NCI-H146 treated with DMSO at 0.1 percent for 48 hours (cell line): ENCODE data around the gene TMEM176B.

Experiments
- DNase-seq: peaks from one replicate; lab custom pipeline; 2025; ENCODE audit not compliant: unreplicated experiment; lab: John Stamatoyannopoulos, UW

Gene TMEM176B

DNA sequence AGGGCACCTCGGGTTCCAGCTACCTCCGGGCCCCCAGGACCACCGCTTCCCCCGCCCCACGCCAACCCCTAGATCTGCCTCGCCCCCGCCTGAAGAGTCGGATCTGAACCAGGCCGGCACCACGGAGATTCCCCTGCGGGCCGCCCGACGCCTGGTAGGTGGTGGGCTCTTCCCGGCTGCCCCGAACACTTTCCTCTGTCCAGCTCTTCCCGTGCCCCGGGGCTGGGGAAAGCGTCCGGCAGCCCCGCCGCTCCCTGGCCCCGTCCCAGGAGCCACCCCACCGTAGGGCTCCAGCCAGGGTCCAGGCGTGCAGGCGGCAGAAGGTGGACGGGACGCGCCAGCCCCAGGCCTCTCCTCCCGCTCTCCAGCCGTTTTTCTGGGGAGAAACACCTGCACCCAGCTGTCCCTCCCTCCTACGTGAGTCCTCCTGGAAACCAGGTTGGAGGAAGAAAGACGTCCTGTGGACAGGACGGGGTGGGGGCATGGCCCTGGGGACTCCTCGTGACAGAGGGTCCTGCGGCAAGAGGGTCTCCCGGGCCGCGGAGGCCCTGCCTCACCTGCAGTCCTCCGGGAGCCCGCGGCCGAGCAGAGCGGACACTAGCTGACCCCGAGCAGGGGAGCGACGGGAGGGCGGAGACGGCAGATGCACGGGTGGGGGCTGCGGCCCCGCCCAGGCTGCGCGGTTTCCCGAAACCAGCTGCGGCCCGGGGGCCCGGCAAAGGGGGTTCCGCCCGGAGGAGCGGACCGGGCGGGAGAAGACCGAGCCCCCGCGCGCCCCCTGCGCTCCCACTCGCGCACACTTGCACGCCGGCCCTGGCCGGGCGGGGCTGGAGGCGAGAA, at the start of gene TMEM176B:
TSS of gene TMEM176B (minus strand) at position 624 of the 840 bp plus-strand sequence. CDS start 3,795 bp downstream, outside the sequence.
- peak; percentile 50 for DNase-seq

DNA sequence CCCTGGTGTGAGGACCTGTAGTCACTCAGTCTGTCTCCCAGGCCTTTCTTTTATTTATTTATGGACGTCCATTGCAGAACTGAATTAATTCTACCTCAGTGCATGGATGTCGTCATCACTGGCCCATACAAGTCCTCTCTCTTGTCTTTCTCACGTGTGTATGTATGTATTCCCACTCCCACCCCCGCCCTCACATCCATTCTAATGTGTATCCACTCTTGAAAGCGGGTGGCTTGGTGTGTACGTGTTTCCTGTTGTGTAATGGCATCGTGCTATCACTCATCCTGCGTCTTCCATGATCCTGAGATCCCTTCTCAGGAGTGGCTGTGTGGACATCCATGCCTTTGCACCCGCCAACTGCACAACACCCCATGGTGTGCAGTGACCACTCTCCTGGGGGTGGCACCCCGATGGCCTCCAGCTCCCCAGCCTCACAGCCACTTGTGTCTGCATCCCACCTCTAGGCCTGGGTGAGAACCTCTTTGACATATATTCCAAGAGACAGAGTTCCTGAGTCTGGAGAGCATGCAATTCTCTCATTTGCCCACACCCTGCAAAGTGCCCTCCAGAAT, 49.1 kb upstream of the TMEM176B start:
- no peak for DNase-seq

DNA sequence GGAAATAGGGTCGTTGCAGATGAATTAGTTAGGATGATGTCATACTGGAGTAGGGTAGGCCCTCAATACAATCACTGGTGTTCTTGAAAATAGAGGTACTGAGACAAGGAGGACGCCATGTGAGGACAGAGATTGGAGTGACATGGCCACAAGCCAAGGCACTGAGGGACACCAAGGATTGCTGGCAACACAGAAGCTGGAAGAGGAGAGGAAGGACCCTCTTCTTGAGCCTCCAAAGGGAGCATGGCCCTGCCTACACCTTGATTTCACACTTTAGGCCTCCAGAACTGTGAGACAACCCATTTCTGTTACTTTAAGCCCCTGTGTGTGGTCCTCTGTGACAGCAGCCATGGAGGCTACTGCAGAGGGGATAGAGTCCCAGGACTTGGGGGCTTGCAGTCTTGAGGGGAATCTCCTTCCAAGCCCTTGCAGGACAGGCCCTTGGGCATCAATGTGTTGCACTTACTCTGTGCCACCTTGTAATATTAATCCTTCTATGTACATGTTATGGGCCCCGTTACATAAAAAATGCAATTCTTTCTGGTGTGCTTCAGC, 48.5 kb upstream of the TMEM176B start:
- no peak for DNase-seq

DNA sequence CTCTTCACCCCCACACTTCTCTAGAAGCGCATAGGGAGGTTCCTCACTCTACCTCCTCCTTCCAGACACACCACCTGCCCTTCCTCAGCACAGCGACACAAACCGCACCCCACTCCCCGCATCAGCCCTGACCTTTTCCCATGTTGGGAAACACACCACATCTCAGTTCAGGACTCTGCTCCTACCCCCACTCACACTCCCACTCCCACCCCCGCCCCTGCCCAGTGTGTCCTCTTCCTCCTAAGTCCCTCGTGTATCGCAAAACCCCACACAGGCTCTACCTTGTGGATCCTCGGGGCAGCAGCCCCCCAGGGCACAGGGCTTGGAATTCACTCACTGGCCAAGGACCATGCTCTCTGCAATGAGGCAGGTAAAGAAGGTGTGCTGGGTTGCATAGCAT, 47.9 kb upstream of the TMEM176B start:
- no peak for DNase-seq

DNA sequence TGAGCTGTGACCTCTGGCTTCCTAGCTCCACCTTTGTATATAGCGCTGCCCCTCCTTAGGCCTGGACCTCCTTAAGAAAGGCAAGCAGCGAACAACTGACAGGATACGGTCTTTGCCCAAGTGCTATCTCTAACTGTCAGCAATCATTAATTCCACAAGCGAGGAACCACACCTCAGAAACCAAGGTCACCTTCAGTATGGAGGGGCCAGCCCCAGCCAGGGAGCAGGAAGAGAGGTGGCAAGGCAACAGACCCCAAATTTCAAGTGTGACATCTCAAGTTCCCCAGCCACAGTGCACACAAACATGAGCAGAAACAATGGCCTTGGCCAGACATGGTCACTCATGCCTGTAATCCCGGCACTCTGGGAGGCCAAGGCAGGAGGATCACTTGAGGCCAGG, 47.4 kb upstream of the TMEM176B start:
- DNase-seq: no peak

DNA sequence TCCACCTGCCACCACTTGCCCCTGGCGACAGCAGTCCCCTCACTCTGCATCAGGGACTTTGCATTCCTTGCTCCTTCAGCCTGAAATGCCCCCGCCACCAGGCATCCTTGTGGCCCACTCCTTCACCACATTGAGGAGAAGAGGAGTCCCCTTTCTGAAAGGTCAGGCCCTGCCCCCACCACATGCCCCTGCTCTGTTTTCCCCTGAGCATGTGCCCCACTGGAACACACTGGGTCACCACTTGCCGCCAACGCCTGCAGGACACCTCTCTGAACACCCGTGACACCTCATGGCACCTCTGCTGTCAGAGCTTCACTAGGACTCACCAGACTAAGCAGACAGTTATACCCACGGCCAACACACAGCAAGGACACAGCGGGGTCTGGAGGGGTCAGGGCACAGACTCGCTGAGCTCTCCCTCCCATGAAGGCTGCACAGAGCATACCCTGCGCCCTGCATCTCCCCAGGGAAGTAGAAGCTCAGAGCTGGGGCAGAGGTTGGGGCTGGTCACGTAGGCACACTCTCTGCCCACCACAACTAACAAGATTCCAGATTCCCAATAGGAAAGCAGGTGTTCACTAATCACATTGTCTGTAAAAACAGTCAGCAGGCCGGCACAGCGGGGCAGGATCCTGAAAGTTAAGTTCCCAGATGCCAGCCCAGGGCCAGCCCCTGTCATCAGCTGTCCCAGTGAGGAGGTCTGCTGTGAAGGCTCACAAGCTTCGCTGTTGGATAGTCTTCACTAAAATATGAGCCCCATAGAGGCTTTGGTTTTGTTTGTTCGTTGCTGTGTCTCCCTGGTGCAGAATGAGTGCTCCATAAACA, 46.3 kb upstream of the TMEM176B start:
- DNase-seq: no peak

DNA sequence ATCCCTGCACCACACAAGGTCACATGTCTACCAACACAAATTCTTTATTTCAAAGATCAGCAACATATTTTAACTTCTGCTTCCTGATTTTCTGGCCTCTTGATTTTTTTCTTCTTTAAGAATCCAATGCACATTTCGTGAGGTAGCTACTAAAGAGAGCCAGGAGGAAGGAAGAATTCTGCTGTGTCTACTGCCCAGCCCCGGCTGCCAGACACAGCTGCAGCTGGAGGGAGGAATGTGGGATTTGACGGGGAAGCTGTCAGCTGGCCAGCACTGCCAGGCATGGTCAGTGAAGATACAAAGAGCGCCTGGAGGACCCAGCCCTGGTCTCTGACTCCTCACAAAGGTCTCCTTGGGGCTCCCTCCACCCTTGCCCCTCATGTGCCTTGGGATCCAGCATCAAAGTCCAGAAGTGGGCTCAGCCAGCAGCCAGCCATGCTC, 45.3 kb upstream of the TMEM176B start:
- DNase-seq: no peak

DNA sequence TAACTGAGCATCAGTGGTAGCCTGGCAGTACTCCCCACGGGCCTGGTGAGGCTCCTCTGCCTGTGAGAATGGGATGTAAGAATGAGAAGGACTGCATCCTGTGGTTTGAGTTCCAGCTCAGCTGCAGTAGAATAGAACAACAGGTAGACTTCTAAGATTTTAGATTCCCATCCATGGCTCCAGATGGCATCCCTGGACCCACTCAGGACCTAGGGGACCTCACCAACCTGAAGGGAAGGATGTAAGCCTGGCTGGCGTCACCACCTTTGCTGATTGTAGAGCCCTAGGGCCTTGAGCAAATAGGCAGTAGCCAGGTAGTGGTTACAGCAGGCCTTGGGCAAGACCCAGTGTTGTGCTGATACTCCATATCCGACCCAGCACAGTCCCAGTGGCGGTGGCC, 42.6 kb upstream of the TMEM176B start:
- no peak for DNase-seq

DNA sequence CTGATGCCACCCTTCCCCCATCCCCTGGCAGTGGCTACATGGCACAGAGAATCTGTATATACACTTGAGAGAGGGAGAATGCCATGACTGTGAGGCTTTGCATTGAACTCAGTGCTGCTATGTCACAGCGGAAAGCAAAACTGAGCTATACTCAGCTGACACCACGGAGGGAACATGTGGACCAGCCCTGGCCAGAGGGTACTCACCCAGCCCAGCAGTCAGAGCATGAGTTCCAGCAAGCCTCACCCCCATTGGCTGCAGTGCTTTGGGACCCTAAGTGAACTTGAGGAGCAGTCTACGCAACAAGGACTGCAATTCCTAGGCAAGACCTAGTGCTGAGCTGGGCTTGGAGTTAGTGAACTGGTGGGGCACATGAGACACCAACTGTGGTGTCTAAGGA, 41.9 kb upstream of the TMEM176B start:
- DNase-seq: no peak

DNA sequence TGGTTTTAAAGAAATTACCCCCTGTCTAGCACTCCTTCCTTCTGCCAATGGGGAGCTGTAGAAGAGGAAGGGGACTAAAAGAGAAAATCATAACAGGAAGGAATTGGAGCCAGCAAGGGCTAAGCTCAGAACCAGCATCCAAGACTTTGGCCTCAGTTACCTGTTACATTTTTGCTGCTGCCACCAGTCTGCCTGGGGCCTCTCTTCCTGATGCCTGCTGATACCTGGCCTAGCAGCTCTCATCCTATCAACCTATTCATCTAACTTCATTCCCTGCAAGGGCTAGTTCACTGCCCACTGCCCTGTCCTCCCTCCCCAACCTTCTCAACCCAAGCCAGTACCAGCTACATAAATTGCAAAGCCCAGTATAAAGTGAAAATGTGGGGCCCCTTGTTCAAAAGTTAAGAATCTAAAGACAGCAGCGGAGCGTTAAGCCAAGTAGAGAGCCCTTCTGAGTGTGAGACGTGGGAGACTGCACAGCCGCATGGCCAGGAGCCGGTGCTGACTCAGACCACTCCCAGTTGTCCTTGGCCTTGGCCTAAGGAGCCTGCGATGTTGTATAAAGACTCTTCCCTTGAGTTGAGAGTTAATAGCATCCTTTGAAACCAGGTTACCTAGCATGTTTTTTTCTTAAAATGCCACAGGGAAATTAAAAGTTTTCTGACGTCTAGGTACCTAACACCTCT, 38.9 kb upstream of the TMEM176B start:
- DNase-seq: no peak

DNA sequence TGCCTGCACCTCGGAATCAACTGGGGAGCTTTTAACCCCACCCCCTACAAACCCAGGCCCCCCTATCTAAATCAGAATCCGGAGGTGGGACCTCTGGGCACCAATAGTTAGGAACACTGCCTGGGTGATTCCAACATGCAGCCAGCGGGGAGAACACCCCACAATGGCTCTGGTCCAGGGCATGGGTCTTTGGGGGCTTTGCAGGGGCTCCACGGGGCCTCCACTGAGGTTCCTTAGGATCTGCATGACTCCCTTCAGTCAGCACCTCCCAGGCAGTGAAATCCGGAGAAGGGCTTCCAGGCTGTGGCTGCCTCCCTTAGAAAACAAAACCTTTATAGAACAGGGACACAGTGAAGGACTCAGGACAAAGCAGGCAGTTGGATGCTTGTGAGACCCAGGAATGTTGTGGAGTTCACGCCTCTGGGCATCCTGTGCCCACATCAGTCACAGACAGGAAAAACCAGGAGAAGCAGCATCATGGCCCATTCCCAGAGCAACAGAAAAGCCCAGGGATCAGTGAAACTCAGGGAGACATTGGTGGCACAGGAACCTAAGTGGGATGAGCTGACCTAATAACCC, 35.6 kb upstream of the TMEM176B start:
- no peak for DNase-seq

DNA sequence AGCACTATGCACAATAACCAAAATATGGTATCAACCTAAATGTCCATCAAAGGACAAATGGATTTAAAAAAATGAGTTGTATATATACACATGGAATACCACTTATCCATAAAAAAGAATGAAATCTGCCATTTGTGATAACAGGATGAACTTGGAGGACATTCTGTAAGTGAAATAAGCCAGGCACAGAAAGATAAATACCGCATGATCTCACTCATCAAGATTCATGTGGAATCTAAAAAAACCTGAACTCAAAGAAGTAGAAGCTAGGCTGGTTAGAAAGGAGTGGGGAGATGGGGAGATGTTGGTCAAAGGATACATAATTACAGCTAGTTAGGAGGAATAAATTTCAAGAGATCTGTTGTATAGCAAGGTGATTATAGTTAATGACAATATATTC, 34.9 kb upstream of the TMEM176B start:
- DNase-seq: no peak

DNA sequence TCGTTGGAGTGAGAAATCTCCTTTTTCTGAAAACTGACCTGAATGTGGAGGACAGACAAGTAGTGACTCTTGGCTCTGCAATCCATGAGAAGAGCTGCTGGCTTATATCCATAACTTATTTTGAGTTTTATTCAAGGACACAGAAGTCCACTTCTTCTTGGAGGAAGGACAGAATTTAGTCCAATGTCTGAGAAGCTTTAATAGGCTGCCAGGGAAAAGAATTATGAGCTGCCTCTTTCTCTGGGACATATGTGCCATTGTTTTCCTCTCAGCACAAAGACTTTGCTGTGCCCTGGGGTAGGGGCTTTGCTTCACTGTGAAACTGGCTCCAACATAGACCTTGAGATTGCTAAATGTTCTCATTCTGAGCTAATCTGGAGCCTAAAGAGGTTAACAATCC, 31.7 kb upstream of the TMEM176B start:
- no peak for DNase-seq

DNA sequence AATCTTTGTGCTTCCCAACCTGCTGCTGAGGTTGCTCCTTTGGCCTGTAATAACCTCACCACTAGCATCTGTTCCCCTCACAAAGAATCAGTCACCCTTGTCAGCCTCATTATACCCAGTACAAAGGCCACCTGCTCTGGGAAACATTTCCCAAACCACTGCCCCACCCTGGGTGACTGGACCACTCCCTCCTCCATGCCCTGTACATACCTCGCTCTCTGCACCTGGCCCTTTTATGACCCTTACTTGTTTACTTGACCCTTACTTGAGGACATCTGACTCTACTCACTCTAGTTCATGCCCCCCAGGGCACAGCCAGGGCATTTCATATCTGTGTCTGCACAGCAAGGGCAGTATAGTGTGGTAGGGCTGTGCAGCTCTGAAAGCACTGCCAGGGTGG, 30.8 kb upstream of the TMEM176B start:
- DNase-seq: peak; percentile 99

DNA sequence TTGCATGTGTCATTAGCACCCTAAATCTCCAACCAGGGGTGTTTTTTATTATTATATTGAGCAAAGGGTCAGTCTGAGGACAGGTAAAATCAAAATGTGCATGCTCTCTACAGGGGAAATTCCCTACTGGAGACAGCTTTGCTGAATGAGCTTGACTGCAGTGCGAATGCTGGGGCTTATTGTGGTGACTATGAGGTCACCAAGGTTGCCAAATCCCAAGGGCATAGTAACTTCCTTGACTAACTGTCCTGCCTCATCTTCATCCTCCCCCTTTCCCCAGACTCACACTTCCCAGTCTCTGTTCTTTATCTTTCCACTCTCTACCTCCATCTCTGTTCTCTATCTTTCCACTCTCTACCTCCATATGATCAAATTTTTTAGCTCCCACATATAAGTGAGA, 29.3 kb upstream of the TMEM176B start:
- DNase-seq: no peak

DNA sequence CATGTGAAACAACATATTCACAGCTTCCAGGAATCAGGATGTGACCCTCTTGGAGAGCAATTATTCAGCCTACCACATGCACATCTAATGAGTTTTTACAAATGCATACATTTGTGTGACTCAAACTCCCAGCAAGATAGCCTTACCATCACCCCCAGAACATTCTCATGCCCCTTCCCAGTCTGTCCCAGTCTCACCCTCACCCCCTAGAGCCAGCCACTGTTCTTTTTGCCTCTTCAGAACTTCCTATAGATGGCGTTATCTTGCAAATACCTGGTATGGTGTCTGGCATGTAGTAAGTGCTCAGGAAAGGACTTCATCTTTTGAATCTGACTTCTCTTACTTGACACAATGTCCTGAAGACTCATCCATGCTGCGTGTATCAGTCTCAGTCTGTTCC, 28.2 kb upstream of the TMEM176B start:
- DNase-seq: no peak

DNA sequence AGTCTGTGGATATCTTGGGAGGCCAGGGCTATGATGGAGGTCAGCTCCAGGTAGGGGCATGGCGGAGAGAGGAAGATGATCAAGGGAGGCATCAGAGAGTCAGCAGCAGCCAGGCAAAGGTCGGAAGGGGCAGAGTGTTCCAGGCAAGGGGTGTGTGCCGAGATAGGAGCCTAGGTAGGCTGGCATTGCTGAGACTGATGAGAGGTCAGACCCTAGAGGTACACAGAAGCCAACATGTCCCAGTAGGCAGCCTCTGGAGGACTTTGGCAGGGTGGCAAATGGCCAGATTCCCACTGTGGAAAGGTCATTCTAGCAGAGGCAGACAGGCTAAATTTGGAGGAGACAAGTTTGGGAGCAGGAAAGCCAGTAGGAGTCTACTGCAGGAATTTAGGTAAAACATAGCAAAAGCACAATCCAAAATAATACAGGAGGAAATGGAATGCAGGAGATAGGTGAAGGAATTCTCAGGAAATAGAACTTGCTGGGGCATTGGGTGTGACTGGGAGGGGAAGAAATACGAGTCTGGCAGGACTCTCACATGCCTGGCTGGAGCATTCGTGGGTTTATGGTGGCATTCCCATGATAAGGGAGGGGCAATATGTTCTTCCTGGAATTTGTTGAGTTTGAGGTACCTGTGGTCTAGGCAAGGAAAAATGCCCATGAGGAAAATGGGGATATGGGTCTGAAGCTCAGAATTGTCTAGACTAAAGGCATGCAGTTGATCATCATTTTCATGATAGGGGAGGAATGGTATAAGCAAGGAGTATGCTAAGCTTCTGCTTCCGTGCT, 26.1 kb upstream of the TMEM176B start:
- no peak for DNase-seq

DNA sequence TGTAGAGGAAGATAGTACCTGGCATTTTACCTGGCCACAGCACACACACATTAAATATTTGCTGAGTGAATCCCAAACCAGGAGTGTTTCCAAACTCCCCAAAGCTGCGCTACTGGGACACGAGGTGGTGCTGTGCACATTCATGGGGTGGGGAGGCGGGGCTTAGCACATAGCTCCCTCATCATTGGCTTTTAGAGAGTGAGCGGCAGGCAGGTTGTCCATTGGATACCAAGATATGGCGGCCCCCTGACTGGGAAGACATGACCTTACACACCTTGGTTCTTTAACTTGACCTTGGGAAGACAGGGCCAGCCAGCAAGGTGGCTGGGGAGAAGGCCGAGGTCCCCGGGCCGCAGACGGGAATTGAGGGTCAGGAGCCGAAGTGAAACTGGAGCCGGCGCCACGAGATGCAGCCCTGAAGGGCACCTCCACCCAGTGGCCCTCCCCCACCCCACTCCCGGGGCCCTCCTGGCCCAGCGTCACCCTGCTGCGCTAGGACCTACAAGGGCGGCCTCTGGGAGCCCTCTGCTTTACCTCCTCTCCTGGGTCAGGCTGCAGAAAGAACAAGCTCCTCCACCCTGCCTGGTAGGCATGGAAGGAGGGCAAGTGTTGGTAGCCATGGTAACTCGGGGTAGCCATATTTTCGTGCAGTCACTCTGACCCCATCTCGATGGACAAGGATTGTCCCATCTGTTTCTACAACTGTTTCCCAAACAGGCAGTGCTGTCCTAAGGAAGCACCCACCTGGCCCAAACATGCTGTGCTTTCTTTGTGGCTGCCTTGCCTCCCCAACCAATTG, 24.4 kb upstream of the TMEM176B start:
- DNase-seq: no peak
